SK-N-SH treated with all-trans-retinoic acid at 6 μM for 48 hours (cell line): ENCODE data around the gene GLT8D1.

ENCODE experiments used
- ATAC-seq: fragments of 200-7000 bp; cut with Tn5 transposase; 3 replicates; pipeline ENCODE4 v1.9.1; 2020; ENCODE audit warnings: mild to moderate bottlenecking, moderate library complexity
- ARNTL ChIP-seq: fragments of 450-650 bp; formaldehyde crosslinking; IDR thresholded peaks from 2 replicates; pipeline ENCODE4 v1.5.0; 2020; ENCODE audit warnings: low read depth, mild to moderate bottlenecking, moderate library complexity, borderline replicate concordance
- BACH2 ChIP-seq: fragments of 250-450 bp; sonication (Bioruptor Pico); IDR thresholded peaks from 2 replicates; pipeline ENCODE4 v1.9.0; 2021; ENCODE audit warnings: mild to moderate bottlenecking, borderline replicate concordance
- CREB5 ChIP-seq: fragments of 250-450 bp; sonication (Bioruptor Pico); IDR thresholded peaks from 2 replicates; pipeline ENCODE4 v1.5.1; 2020; ENCODE audit warnings: low read depth, mild to moderate bottlenecking, moderate library complexity
- CSDC2 ChIP-seq: fragments of 250-450 bp; sonication (Bioruptor Pico); IDR thresholded peaks from 2 replicates; pipeline ENCODE4 v1.5.0; 2020; ENCODE audit warnings: mild to moderate bottlenecking, moderate library complexity
- CSRNP3 ChIP-seq: fragments of 250-450 bp; sonication (Bioruptor Pico); IDR thresholded peaks from 2 replicates; pipeline ENCODE4 v1.5.1; 2021; ENCODE audit warnings: mild to moderate bottlenecking, moderate library complexity
- ESRRG ChIP-seq: fragments of 250-450 bp; sonication (Bioruptor Pico); IDR thresholded peaks from 2 replicates; pipeline ENCODE4 v1.6.1; 2021; ENCODE audit warnings: mild to moderate bottlenecking
- ISL1 ChIP-seq: fragments of 250-450 bp; sonication (Bioruptor Pico); IDR thresholded peaks from 2 replicates; pipeline ENCODE4 v2.1.2; 2022; ENCODE audit warnings: mild to moderate bottlenecking, moderate library complexity
- OSR1 ChIP-seq: fragments of 250-450 bp; sonication (Bioruptor Pico); IDR thresholded peaks from 2 replicates; pipeline ENCODE4 v1.8.0; 2022; ENCODE audit warnings: moderate library complexity, mild to moderate bottlenecking, inconsistent platforms
- PATZ1 ChIP-seq: fragments of 250-450 bp; sonication (Bioruptor Pico); IDR thresholded peaks from 2 replicates; pipeline ENCODE4 v1.8.0; 2020; ENCODE audit warnings: mild to moderate bottlenecking, moderate library complexity, borderline replicate concordance
- POU6F1 ChIP-seq: fragments of 250-450 bp; sonication (Bioruptor Pico); IDR thresholded peaks from 2 replicates; pipeline ENCODE4 v1.8.0; 2021; ENCODE audit warnings: low read depth, mild to moderate bottlenecking, moderate library complexity, borderline replicate concordance
- TOX ChIP-seq: fragments of 250-450 bp; sonication (Bioruptor Pico); IDR thresholded peaks from 2 replicates; pipeline ENCODE4 v1.8.0; 2021; ENCODE audit warnings: mild to moderate bottlenecking, moderate library complexity, borderline replicate concordance
- TSHZ2 ChIP-seq: fragments of 250-450 bp; sonication (Bioruptor Pico); IDR thresholded peaks from 2 replicates; pipeline ENCODE4 v1.5.0; 2020; ENCODE audit warnings: mild to moderate bottlenecking, moderate library complexity
- ZC3H10 ChIP-seq: fragments of 250-450 bp; sonication (Bioruptor Pico); IDR thresholded peaks from 2 replicates; pipeline ENCODE4 v1.5.1; 2021; ENCODE audit warnings: mild to moderate bottlenecking, moderate library complexity
- ZFP3 ChIP-seq: fragments of 250-450 bp; sonication (Bioruptor Pico); IDR thresholded peaks from 2 replicates; pipeline ENCODE4 v1.5.0; 2020; ENCODE audit warnings: mild to moderate bottlenecking, moderate library complexity
- ZFP30 ChIP-seq: fragments of 450-650 bp; formaldehyde crosslinking; IDR thresholded peaks from 2 replicates; pipeline ENCODE4 v1.5.0; 2022; ENCODE audit warnings: mild to moderate bottlenecking, moderate library complexity
- ZNF565 ChIP-seq: fragments of 450-650 bp; formaldehyde crosslinking; conservative IDR thresholded peaks from 2 replicates; pipeline ENCODE4 v1.5.0; 2020; ENCODE audit warnings: low read depth, mild to moderate bottlenecking, moderate library complexity
- ZNF70 ChIP-seq: fragments of 450-650 bp; formaldehyde crosslinking; IDR thresholded peaks from 2 replicates; pipeline ENCODE4 v1.5.0; 2020; ENCODE audit warnings: mild to moderate bottlenecking, moderate library complexity
- ZNF8 ChIP-seq: fragments of 450-650 bp; formaldehyde crosslinking; IDR thresholded peaks from 2 replicates; pipeline ENCODE4 v1.5.0; 2020; ENCODE audit warnings: mild to moderate bottlenecking, moderate library complexity

The GLT8D1 gene

GRCh38 chr3:52704611-52705437 is 767 bp downstream of the GLT8D1 start:
- ATAC-seq, result peak; percentile 29
- TF ChIP-seq ZNF70 (no peak), CSDC2 (no peak), ZNF565 (CRISPR knock-in tag) (no peak), ZC3H10 (no peak), TSHZ2 (no peak), BACH2 (CRISPR knock-in tag) (no peak), TOX (CRISPR knock-in tag) (no peak), PATZ1 (CRISPR knock-in tag) (no peak), CSRNP3 (CRISPR knock-in tag) (no peak), ZFP3 (CRISPR knock-in tag) (no peak), ISL1 (CRISPR knock-in tag) (no peak), ARNTL (CRISPR knock-in tag) (no peak), ZNF8 (CRISPR knock-in tag) (no peak), POU6F1 (CRISPR knock-in tag) (no peak), ESRRG (CRISPR knock-in tag) (no peak), ZFP30 (no peak)

GRCh38 chr3:52703341-52703740 is 2.2 kb downstream of the GLT8D1 start:
- no peak for ATAC-seq
- no peak for TF ChIP-seq TOX (CRISPR knock-in tag)

GRCh38 chr3:52697632-52697965 is 8.0 kb downstream of the GLT8D1 start:
- ATAC-seq, result no peak; the same call in 2 of the 3 replicates

GRCh38 chr3:52696830-52697631 is 8.6 kb downstream of the GLT8D1 start:
- no peak; the same call in 2 of the 3 replicates for ATAC-seq
- TF ChIP-seq CSRNP3 (CRISPR knock-in tag) (no peak), OSR1 (CRISPR knock-in tag) (no peak), POU6F1 (CRISPR knock-in tag) (no peak), ZNF8 (CRISPR knock-in tag) (no peak), TOX (CRISPR knock-in tag) (no peak), PATZ1 (CRISPR knock-in tag) (no peak), BACH2 (CRISPR knock-in tag) (no peak), ESRRG (CRISPR knock-in tag) (no peak), CREB5 (CRISPR knock-in tag) (no peak), ZNF70 (no peak)

More at GRCh38 chr3:52697632-52697965, 8.0 kb downstream of the GLT8D1 start:
- 0 out of 2 replicates have a peak, but pooled peaks have one; percentile 39 for TF ChIP-seq ZFP30
- no peak for TF ChIP-seq ZFP3 (CRISPR knock-in tag)
- TF ChIP-seq, all 23 proteins: peak for 1
